Activated CD4-positive, alpha-beta T cell treated with anti-CD3 and anti-CD28 coated beads, Interleukin-2, amount 50 U/mL, for 4 hours (primary cell): ENCODE measurements around the gene FAM20C.
"Not testable (repeated sequence)": the region's sequence is repeated elsewhere in the genome, so short reads cannot be mapped to it uniquely, and the experiment has no call there.

Source experiments
- DNase-seq, 2 experiments: peaks; one replicate each; pipeline ENCODE4 v3.0.0-alpha.2; 2020

Gene FAM20C

GRCh38 chr7:230274-230673 lies 37.9 kb downstream of the FAM20C start:
- DNase-seq, result no peak

- no peak for DNase-seq
Measured at GRCh38 chr7:231030-231857, 38.9 kb downstream of the FAM20C start.

GRCh38 chr7:231858-232246 lies 39.5 kb downstream of the FAM20C start:
- no peak for DNase-seq

- DNase-seq, result no peak
Measured at GRCh38 chr7:232410-233248, 40.3 kb downstream of the FAM20C start.

GRCh38 chr7:233249-234035 lies 41.1 kb downstream of the FAM20C start:
- DNase-seq, result no peak

- no peak for DNase-seq
Measured at GRCh38 chr7:234051-234707, 41.8 kb downstream of the FAM20C start.

GRCh38 chr7:234708-235553 lies 42.6 kb downstream of the FAM20C start:
- no peak for DNase-seq

- no peak for DNase-seq
Measured at GRCh38 chr7:235576-236395, 43.4 kb downstream of the FAM20C start.

GRCh38 chr7:236967-237366 lies 44.6 kb downstream of the FAM20C start:
- DNase-seq, result no peak

- DNase-seq, result no peak
Measured at GRCh38 chr7:237385-237784, 45.0 kb downstream of the FAM20C start.

- no peak for DNase-seq
Measured at GRCh38 chr7:240146-240676, 47.8 kb downstream of the FAM20C start.

- DNase-seq, result no peak
Measured at GRCh38 chr7:240887-241421, 48.6 kb downstream of the FAM20C start.

GRCh38 chr7:241513-241912 lies 49.1 kb downstream of the FAM20C start:
- DNase-seq, result no peak

GRCh38 chr7:242826-243579 lies 50.6 kb downstream of the FAM20C start:
- DNase-seq, result not testable (repeated sequence)

GRCh38 chr7:243580-243978 lies 51.2 kb downstream of the FAM20C start:
- not testable (repeated sequence) for DNase-seq

- no peak for DNase-seq
Measured at GRCh38 chr7:244974-245373, 52.6 kb downstream of the FAM20C start.

- DNase-seq, result no peak
Measured at GRCh38 chr7:245574-246295, 53.4 kb downstream of the FAM20C start.

GRCh38 chr7:246451-246850 lies 54.1 kb downstream of the FAM20C start:
- no peak for DNase-seq

GRCh38 chr7:247181-247580 lies 54.8 kb downstream of the FAM20C start:
- no peak for DNase-seq
